BJ (cell line): Measurements from ENCODE around the gene SERPINB2. TPM values are rescaled to one million over a fixed set of nuclear protein-coding genes. Genes with fewer than 3 reads are reported as not detected.
"Not testable (repeated sequence)": the region's sequence is repeated elsewhere in the genome, so short reads cannot be mapped to it uniquely, and the experiment has no call there.

Source experiments
- CTCF ChIA-PET: fragments of 350-600 bp; formaldehyde crosslinking; extraction: SDS; loops from one replicate; lab custom pipeline; 2021; ENCODE audit warnings: antibody characterized with exemption, inconsistent platforms; lab: Yijun Ruan, JAX
- POLR2A ChIA-PET: fragments of 300-600 bp; sonication (Branson Sonifier 250); formaldehyde crosslinking; extraction: SDS; loops from one replicate; lab custom pipeline; 2021; ENCODE audit warnings: antibody characterized with exemption; lab: Charles Lee
- DNase-seq: peaks from one replicate; pipeline ENCODE4 v3.0.0-alpha.2; 2011; ENCODE audit warnings: low read depth
- H3K27me3 ChIP-seq: 2 replicates; pipeline ENCODE4 v1.6.0; 2011; ENCODE audit warnings: low read length; ENCODE audit not compliant: control insufficient read depth, insufficient read depth
- H3K36me3 ChIP-seq: 2 replicates; pipeline ENCODE4 v1.5.1; 2011; ENCODE audit warnings: low read length; ENCODE audit not compliant: control insufficient read depth, insufficient read depth
- H3K4me3 ChIP-seq: 2 replicates; pipeline ENCODE4 v1.5.1; 2011; ENCODE audit warnings: low read depth, mild to moderate bottlenecking, control low read depth, low read length
- CTCF ChIP-seq: IDR thresholded peaks from 2 replicates; pipeline ENCODE4 v1.5.1; 2011; ENCODE audit warnings: low read depth, mild to moderate bottlenecking, control low read depth, inconsistent platforms, low read length, moderate library complexity; ENCODE audit not compliant: insufficient read depth
- polyA plus RNA-seq: library from polyadenylated mRNA; depleted of rRNA; stranded (reverse); fragments of >200 nt; gene quantifications from 2 replicates; pipeline ENCODE4 v1.2.3, GENCODE V29; 2011

SERPINB2 gene
- polyA plus RNA-seq, 1 experiment, result 15.2 TPM

- ChIA-PET POLR2A (no interaction called here), CTCF (interaction anchor here (1.4 kb wide), 1 partner anchor 8 kb away, joined by 6 read pairs; no protein-coding TSS in a partner anchor)
- H3K27me3 ChIP-seq, result no peaks in the 10 kb centered on the region
- no peak for TF ChIP-seq CTCF
- DNase-seq, result no peak
- no peaks in the 10 kb centered on the region for H3K36me3 ChIP-seq
- H3K4me3 ChIP-seq, result no peak overlapping the region
Observed at GRCh38 chr18:63928331-63928730, 40.8 kb downstream of the SERPINB2 start.

DNA sequence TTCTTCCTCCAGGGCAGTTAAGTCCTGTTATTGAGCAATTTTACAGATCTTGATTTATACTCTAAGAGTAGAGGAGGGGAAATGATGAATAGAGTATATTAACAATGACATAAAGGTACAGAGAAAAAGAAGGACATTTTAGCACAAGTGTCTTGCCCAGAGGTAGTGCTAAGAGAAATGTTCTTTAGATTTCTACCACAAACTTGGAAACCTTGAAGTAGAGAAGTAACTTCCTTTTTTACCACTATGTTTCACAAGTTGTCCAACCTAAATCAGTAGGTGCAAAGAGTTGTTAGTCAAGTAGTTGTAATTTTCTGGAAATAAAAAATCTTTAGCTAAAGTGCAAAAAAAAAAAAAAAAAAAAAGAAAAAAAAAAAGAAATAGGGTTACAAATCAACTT is 41.9 kb downstream of the SERPINB2 start:
- H3K4me3 ChIP-seq, DNase-seq, CTCF ChIA-PET, H3K36me3 ChIP-seq, H3K27me3 ChIP-seq: not testable (repeated sequence)
- POLR2A ChIA-PET, result interaction anchor here (0.6 kb wide), 1 partner anchor 12 kb away, joined by 3 read pairs; no protein-coding TSS in a partner anchor

DNA sequence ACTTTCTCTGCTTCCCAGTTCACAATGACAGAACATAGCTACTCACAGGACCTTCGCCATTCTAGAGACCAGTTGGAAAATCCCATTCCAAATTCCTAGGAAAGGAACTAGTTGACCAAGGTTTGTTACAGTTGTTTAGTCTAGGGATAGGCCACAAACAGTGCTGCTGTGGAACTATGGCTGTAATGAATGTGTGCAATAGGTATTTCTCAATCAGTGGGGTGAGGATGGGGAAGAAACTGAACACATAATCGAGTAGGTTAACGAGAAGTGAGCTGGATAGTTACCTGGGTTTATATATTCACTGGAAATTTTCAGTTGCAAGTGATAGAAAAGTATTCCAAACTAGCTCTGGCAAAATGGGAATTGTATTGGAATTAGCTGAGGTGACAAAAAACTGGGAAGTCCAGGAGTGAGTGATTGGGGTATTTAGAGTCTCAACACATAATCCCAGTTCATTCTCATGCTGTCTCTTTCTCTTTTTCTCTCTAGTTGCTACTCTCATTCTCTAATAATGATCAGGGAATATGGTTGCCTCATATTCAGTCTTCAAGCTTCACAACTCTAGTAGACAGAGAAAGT is 43.4 kb downstream of the SERPINB2 start:
- H3K36me3 ChIP-seq, result no peaks in the 10 kb centered on the region
- CTCF ChIA-PET, result interaction anchor here (0.8 kb wide), 2 partner anchors 32 to 63 kb away, joined by 3 read pairs; no protein-coding TSS in a partner anchor
- peaks cover 2% of the 10 kb centered on the region; the same call in 1 of the 2 replicates for H3K27me3 ChIP-seq
- no peak for DNase-seq
- TF ChIP-seq CTCF, result no peak
- POLR2A ChIA-PET, result no interaction called here
- H3K4me3 ChIP-seq, result no peak overlapping the region

GRCh38 chr18:63936156-63936931 is 48.8 kb downstream of the SERPINB2 start:
- CTCF ChIA-PET, result interaction anchor here (0.6 to 7.7 kb wide), 44 partner anchors 8 to 497 kb away, joined by 3 to 47 read pairs (median 6); partner anchors contain the start of gene SERPINB10
- H3K36me3 ChIP-seq, result no peaks in the 10 kb centered on the region
- peak overlapping the region; percentile 85 for H3K4me3 ChIP-seq
- peak; percentile 74 for TF ChIP-seq CTCF
- H3K27me3 ChIP-seq, result peaks cover 2% of the 10 kb centered on the region; the same call in 1 of the 2 replicates
- peak; percentile 9 for DNase-seq
- POLR2A ChIA-PET, result no interaction called here

DNA sequence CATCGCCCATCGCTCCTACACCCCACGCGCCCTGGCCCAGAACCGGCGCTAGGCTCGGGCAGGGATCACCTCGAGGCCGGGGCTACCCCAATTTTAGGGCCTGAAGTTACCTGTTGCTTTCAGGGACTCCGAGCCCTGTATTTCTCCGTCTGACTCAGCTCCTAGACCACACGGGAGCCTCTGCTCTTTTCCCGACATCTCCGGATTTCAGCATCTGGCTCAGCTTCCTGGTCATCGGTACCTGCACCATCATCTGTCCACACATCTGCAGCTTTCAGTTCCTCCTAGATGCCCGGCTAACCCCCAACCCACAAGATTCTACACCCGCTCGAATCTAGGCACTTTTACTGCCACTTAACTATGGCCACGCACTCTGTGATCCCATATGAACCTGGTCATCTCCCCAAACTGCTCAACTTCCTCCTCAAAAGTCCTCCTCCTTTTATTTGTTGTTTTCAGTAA is 49.5 kb downstream of the SERPINB2 start:
- ChIA-PET POLR2A (no interaction called here), CTCF (interaction anchor here (0.7 to 7.7 kb wide), 36 partner anchors 8 to 498 kb away, joined by 3 to 47 read pairs (median 6); no protein-coding TSS in a partner anchor)
- DNase-seq, result no peak
- Histone ChIP-seq H3K27me3 (peaks cover 2% of the 10 kb centered on the region; the same call in 1 of the 2 replicates), H3K36me3 (no peaks in the 10 kb centered on the region), H3K4me3 (peak overlapping the region; percentile 85)
- no peak for TF ChIP-seq CTCF
